M059J (cell line): ENCODE data around the gene INTS15. TPM values are rescaled to one million over a fixed set of nuclear protein-coding genes. Genes with fewer than 3 reads are reported as not detected.

Experiments used
- DNase-seq: peaks from one replicate; pipeline ENCODE4 v3.0.0-alpha.2; 2012; ENCODE audit warnings: low read depth
- total RNA-seq: library from RNA; depleted of rRNA; stranded (reverse); fragments of >200 nt; shearing (Covaris generic); gene quantifications from 2 replicates; pipeline ENCODE4 v1.2.3, GENCODE V29; 2014

The INTS15 gene
- total RNA-seq, 1 experiment from 2014 or later = 20.0 TPM

- DNase-seq = no peak
Measured at GRCh38 chr7:6642239-6642839, 52.5 kb downstream of the INTS15 start.

- no peak for DNase-seq
Measured at GRCh38 chr7:6642861-6643640, 53.2 kb downstream of the INTS15 start.

- no peak for DNase-seq
Measured at GRCh38 chr7:6643915-6644625, 54.2 kb downstream of the INTS15 start.

- no peak for DNase-seq
Measured at GRCh38 chr7:6644728-6645127, 54.9 kb downstream of the INTS15 start.

- no peak for DNase-seq
Measured at GRCh38 chr7:6646465-6646864, 56.6 kb downstream of the INTS15 start.

- no peak for DNase-seq
Measured at GRCh38 chr7:6647080-6647479, 57.3 kb downstream of the INTS15 start.

- DNase-seq = no peak
Measured at GRCh38 chr7:6647541-6647940, 57.7 kb downstream of the INTS15 start.

GRCh38 chr7:6648066-6648814 is 58.4 kb downstream of the INTS15 start:
- no peak for DNase-seq

GRCh38 chr7:6648815-6649104 is 58.9 kb downstream of the INTS15 start:
- DNase-seq = no peak

- no peak for DNase-seq
Measured at GRCh38 chr7:6649241-6649961, 59.6 kb downstream of the INTS15 start.

GRCh38 chr7:6650086-6650485 is 60.3 kb downstream of the INTS15 start:
- no peak for DNase-seq

GRCh38 chr7:6650521-6651011 is 60.7 kb downstream of the INTS15 start:
- DNase-seq = no peak

- DNase-seq = no peak
Measured at GRCh38 chr7:6651851-6652445, 62.1 kb downstream of the INTS15 start.

GRCh38 chr7:6652446-6653011 is 62.7 kb downstream of the INTS15 start:
- no peak for DNase-seq

- no peak for DNase-seq
Measured at GRCh38 chr7:6653071-6654003, 63.5 kb downstream of the INTS15 start.

GRCh38 chr7:6654113-6654841 is 64.5 kb downstream of the INTS15 start:
- DNase-seq = no peak

GRCh38 chr7:6654842-6655610 is 65.2 kb downstream of the INTS15 start:
- no peak for DNase-seq
